Endothelial cell of umbilical vein (primary cell): Measurements from ENCODE around the gene ISL2. TPM values are rescaled to one million over a fixed set of nuclear protein-coding genes. Genes with fewer than 3 reads are reported as not detected.

Experiments used
- BruUV-seq: library from RNA; stranded (reverse); fragments of 400-500 nt; replicated peaks from 2 replicates; lab custom pipeline; 2021; lab: Mats Ljungman, UMichigan
- CTCF ChIA-PET: fragments of 300-600, 350-600 bp; sonication (Branson Sonifier 250); formaldehyde crosslinking; loops from one replicate; lab custom pipeline; 2021; ENCODE audit warnings: antibody characterized with exemption, inconsistent platforms; lab: Charles Lee
- POLR2A ChIA-PET: fragments of 300-600, 350-600 bp; sonication (Branson Sonifier 250); formaldehyde crosslinking; loops from one replicate; lab custom pipeline; 2021; ENCODE audit warnings: antibody characterized with exemption, inconsistent platforms; lab: Charles Lee
- DNase-seq: peaks from one replicate; pipeline ENCODE4 v3.0.0-alpha.2; 2011; ENCODE audit warnings: low read depth, low spot score
- FAIRE-seq: peaks from 2 replicates; lab custom pipeline; 2011; peaks lifted over from hg19 to GRCh38; lab: Jason Lieb, UNC
- H2AFZ ChIP-seq: 2 replicates; pipeline ENCODE4 v1.6.0; 2012; ENCODE audit warnings: low read depth, low read length, control low read depth, inconsistent platforms
- H3K27ac ChIP-seq: 2 replicates; pipeline ENCODE4 v1.5.1; 2011; ENCODE audit warnings: low read depth, mild to moderate bottlenecking, control low read depth, low read length, moderate library complexity; ENCODE audit not compliant: insufficient read depth
- H3K27me3 ChIP-seq, 2 experiments: 2 replicates each; pipeline versions ENCODE4 v1.6.0 to v1.6.1; 2011; ENCODE audit warnings: low read length in 2 of 2, mixed read lengths in 1 of 2; ENCODE audit not compliant: control insufficient read depth in 2 of 2, insufficient read depth in 2 of 2
- H3K36me3 ChIP-seq, 2 experiments: 2 replicates in 1 of 2; 3 replicates in 1 of 2; pipeline ENCODE4 v1.5.1; 2011; ENCODE audit warnings: low read length in 2 of 2, mild to moderate bottlenecking in 1 of 2, moderate library complexity in 1 of 2; ENCODE audit not compliant: control insufficient read depth in 2 of 2, insufficient read depth in 2 of 2; ENCODE audit errors: extremely low read depth in 1 of 2
- H3K4me1 ChIP-seq: 3 replicates; pipeline ENCODE4 v1.5.1; 2011; ENCODE audit warnings: mild to moderate bottlenecking, low read length; ENCODE audit not compliant: control insufficient read depth, insufficient read depth; ENCODE audit errors: extremely low read depth
- H3K4me2 ChIP-seq: 2 replicates; pipeline ENCODE4 v1.6.1; 2011; ENCODE audit warnings: low read length, control low read depth, mixed read lengths; ENCODE audit not compliant: insufficient read depth
- H3K4me3 ChIP-seq, 3 experiments: fragments of 200-600 bp in 1 of 3; sonication (generic), shearing (Covaris generic) in 1 of 3; replicated peaks in 1 of 3; 2 replicates each; pipeline ENCODE4 v1.5.1; 2011 to 2016; ENCODE audit warnings: control low read depth in 3 of 3, low read length in 3 of 3, mild to moderate bottlenecking in 2 of 3, inconsistent platforms in 1 of 3, low read depth in 1 of 3, moderate library complexity in 1 of 3; ENCODE audit not compliant: insufficient read depth in 1 of 3
- H3K79me2 ChIP-seq: 2 replicates; pipeline ENCODE4 v1.6.0; 2012; ENCODE audit warnings: low read length, inconsistent platforms; ENCODE audit not compliant: control insufficient read depth, insufficient read depth
- H3K9ac ChIP-seq: replicated peaks from 2 replicates; pipeline ENCODE3; 2011; ENCODE audit warnings: low read length, control low read depth; ENCODE audit not compliant: insufficient read depth; ENCODE audit errors: extremely low read depth
- H3K9me1 ChIP-seq: replicated peaks from 3 replicates; pipeline ENCODE4 v1.6.0; 2011; ENCODE audit warnings: mild to moderate bottlenecking, low read length; ENCODE audit not compliant: control insufficient read depth, insufficient read depth; ENCODE audit errors: extremely low read depth
- H3K9me3 ChIP-seq: replicated peaks from 2 replicates; pipeline ENCODE4 v1.5.1; 2012; ENCODE audit warnings: low read length, inconsistent platforms; ENCODE audit not compliant: control insufficient read depth, insufficient read depth
- H4K20me1 ChIP-seq: replicated peaks from 2 replicates; pipeline ENCODE3; 2011; ENCODE audit warnings: mild to moderate bottlenecking, low read length; ENCODE audit not compliant: control insufficient read depth, insufficient read depth; ENCODE audit errors: extremely low read depth
- CTCF ChIP-seq, 2 donors: IDR thresholded peaks; 1 replicate in 1 of 2; 2 replicates in 1 of 2; pipeline ENCODE4 v1.5.1; 2011; ENCODE audit warnings: low read length in 2 of 2, mild to moderate bottlenecking in 2 of 2, moderate library complexity in 2 of 2, control low read depth in 1 of 2, inconsistent platforms in 1 of 2, low read depth in 1 of 2; ENCODE audit not compliant: insufficient read depth in 1 of 2; ENCODE audit errors: extremely low read depth in 1 of 2
- EZH2 ChIP-seq: IDR thresholded peaks from 2 replicates; pipeline ENCODE4 v1.6.1; 2012; ENCODE audit warnings: borderline replicate concordance, low read depth, mild to moderate bottlenecking, moderate library complexity, low read length, inconsistent platforms; ENCODE audit not compliant: severe bottlenecking
- GATA2 ChIP-seq: IDR thresholded peaks from 2 replicates; pipeline ENCODE4 v1.7.0; 2011; ENCODE audit warnings: low read depth, mild to moderate bottlenecking, moderate library complexity, mixed read lengths, low read length; ENCODE audit not compliant: insufficient read length, insufficient read depth
- MAX ChIP-seq: IDR thresholded peaks from 2 replicates; pipeline ENCODE4 v1.6.1; 2011; ENCODE audit not compliant: insufficient read depth, insufficient read length
- dilution Hi-C: fragments of 300-500 bp; cut with MboI; formaldehyde crosslinking; loops from one replicate; pipeline ENCODE4 v1.15.0; 2019; ENCODE audit warnings: low sequenced_read_pairs; ENCODE audit not compliant: extremely low pct_ligation_motif_present
- intact Hi-C: fragments of 100-400 bp; cut with micrococcal nuclease; formaldehyde crosslinking; loops from one replicate; pipeline ENCODE4 v1.10.0; 2022
- polyA plus RNA-seq, 4 experiments: library from polyadenylated mRNA; depleted of rRNA in 3 of 4; stranded (reverse) in 3 of 4; unstranded in 1 of 4; fragments of >200 nt; gene quantifications; 2 replicates each; pipeline versions ENCODE4 v1.2.1 to v1.2.3, GENCODE V29; 2011 to 2012; ENCODE audit warnings: missing spikeins in 1 of 4
- total RNA-seq: library from RNA; stranded (reverse); gene quantifications from 2 replicates; pipeline ENCODE4 v1.2.3, GENCODE V29; 2021

ISL2 gene
- total and polyA plus RNA-seq, 2 donors (not counting 3 experiments of a cell fraction or from before 2014, with no cell fraction given): 0.10 TPM; not detected in 1

GRCh38 chr15:76310475-76311099, 26.0 kb upstream of the ISL2 start:
- peak overlapping the region; percentile 77 for H2AFZ ChIP-seq
- peaks cover 19% of the 10 kb centered on the region for H3K4me1 ChIP-seq
- no peaks in the 10 kb centered on the region for H3K9me3 ChIP-seq
- no peak for FAIRE-seq
- no peaks in the 10 kb centered on the region for H3K36me3 ChIP-seq
- H3K27ac ChIP-seq: peak overlapping the region; percentile 78
- H3K79me2 ChIP-seq: peaks cover 45% of the 10 kb centered on the region
- peak overlapping the region; percentile 99 for H3K4me2 ChIP-seq
- no peaks in the 10 kb centered on the region for H3K27me3 ChIP-seq
- peak; percentile 37 for DNase-seq
- dilution Hi-C loops: no loop called here
- peaks cover 12% of the 10 kb centered on the region for H4K20me1 ChIP-seq
- peak overlapping the region; percentile 94 for H3K9ac ChIP-seq
- CTCF ChIA-PET: interaction anchor here (2.0 kb wide), 1 partner anchor 20 kb away, joined by 9 read pairs; no protein-coding TSS in a partner anchor
- no peaks in the 10 kb centered on the region for H3K9me1 ChIP-seq
- BruUV-seq: no TSS peak
- peak overlapping the region; percentile 82 to 86 (median 84) for H3K4me3 ChIP-seq
- TF ChIP-seq GATA2 (no peak), EZH2 (no peak), CTCF (IDR thresholded peaks at IDR 0.05; ENCODE audit: extremely low read depth in 1 of 2, insufficient read depth in 1 of 2, low read depth in 1 of 2, low read length in 2 of 2) (no peak), MAX (no peak)
- intact Hi-C loops: loop anchor here (1.0 to 5.0 kb wide), 3 partner anchors 24 to 73 kb away; no protein-coding TSS in a partner anchor
- POLR2A ChIA-PET: no interaction called here
